ENCODE results near the gene VAC14. TPM values are rescaled to one million over a fixed set of nuclear protein-coding genes. Genes with fewer than 3 reads are reported as not detected.

VAC14 gene
- total RNA-seq, 4 donors from 2014 or later: 43.4 to 69.4 (median 63.1) TPM

DNA sequence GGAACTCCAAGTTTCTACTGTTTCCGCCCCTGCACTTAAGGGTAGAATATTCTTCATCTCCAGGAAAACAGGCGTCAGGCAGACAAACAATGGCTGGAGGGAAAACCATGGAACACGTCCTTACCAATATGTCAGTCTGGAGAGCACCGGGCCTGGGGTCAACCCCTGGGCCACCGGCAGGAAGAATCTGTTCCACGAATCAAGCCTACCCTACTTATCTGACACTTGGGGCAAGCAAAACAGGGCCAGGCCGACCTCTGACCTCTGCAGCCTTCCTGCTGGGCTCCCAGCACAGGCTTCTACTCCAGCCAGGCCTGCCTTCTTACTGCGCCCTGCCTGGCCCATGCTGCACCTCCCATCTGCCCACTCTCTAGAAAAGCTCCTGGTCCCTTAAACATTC, 10.1 kb downstream of the VAC14 start:
- TF ChIP-seq, protein P1, sequence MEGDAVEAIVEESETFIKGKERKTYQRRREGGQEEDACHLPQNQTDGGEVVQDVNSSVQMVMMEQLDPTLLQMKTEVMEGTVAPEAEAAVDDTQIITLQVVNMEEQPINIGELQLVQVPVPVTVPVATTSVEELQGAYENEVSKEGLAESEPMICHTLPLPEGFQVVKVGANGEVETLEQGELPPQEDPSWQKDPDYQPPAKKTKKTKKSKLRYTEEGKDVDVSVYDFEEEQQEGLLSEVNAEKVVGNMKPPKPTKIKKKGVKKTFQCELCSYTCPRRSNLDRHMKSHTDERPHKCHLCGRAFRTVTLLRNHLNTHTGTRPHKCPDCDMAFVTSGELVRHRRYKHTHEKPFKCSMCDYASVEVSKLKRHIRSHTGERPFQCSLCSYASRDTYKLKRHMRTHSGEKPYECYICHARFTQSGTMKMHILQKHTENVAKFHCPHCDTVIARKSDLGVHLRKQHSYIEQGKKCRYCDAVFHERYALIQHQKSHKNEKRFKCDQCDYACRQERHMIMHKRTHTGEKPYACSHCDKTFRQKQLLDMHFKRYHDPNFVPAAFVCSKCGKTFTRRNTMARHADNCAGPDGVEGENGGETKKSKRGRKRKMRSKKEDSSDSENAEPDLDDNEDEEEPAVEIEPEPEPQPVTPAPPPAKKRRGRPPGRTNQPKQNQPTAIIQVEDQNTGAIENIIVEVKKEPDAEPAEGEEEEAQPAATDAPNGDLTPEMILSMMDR (IDR thresholded peaks at IDR 0.05): no peak
- no peak for TF ChIP-seq POLR2A (IDR thresholded peaks at IDR 0.05)
- no peaks in the 10 kb centered on the region for H3K27me3 ChIP-seq
- no peak for DNase-seq
- H3K4me3 ChIP-seq (replicated peaks in 1 of 3): no peak overlapping the region
- no peaks in the 10 kb centered on the region for H3K9me3 ChIP-seq
- intact Hi-C loops (cut with DNase I): no loop called here
- no peak overlapping the region for H3K27ac ChIP-seq
- H3K4me1 ChIP-seq: peaks cover 30 to 44% of the 10 kb centered on the region in 2 donors
- H3K36me3 ChIP-seq: peaks cover 1 to 2% of the 10 kb centered on the region in 2 donors
- 79 to 82% methylated on average over 8 of the region's 8 CpGs for WGBS, 2 donors

DNA sequence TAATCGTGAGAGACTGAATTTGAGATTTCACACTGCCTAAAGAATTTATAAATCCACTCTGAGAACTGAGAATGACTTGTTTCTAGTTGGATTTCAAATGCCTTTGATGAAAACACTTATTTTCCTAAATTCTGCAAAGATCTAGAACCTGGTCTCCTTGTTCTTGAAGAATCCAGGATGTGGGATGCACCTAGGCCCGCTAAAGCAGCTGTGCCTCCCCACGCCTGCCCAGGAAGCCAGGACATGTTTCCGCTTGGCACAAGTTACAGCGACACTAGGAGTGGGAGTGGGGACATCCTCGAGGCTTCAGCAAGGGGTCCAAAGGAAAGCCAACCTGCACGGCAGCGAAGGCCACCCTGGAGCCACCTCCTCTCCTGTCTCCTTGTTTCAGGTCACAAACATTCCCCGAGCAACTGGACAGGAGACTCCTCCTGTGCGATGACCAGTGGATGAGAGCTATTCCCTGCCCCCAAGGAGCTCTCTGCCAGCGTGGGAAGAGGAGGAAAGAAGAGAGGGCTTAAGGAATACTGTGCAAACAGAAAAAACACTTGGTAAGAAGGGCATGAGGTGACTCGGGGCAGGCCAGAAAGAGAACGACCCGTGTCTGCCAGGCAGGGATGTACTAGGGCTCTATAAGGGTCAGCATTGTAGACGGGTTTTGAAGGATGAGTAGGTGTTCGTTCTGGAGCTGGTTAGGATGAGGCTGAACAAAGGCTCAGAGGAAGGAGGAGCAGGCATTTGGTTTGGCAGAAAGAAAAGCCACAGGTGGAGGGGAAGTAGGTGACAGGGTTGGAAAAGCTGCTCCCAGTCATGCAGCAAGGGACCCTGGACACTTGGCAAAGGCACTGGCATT, 11.1 kb downstream of the VAC14 start:
- H3K9me3 ChIP-seq: no peaks in the 10 kb centered on the region
- intact Hi-C loops (cut with DNase I): no loop called here
- WGBS, 2 donors: 56 to 58% methylated on average over 16 of the region's 16 CpGs
- no peak overlapping the region for H3K4me3 ChIP-seq (replicated peaks in 1 of 3)
- peak; percentile 38 to 53 for DNase-seq
- H3K27me3 ChIP-seq: no peaks in the 10 kb centered on the region
- peaks cover 26 to 34% of the 10 kb centered on the region in 2 donors for H3K4me1 ChIP-seq
- H3K36me3 ChIP-seq: peaks cover 11 to 12% of the 10 kb centered on the region in 2 donors
- H3K27ac ChIP-seq: peak overlapping the region; percentile 33 to 61 (median 38)
- TF ChIP-seq, protein P1 (IDR thresholded peaks at IDR 0.05): no peak

DNA sequence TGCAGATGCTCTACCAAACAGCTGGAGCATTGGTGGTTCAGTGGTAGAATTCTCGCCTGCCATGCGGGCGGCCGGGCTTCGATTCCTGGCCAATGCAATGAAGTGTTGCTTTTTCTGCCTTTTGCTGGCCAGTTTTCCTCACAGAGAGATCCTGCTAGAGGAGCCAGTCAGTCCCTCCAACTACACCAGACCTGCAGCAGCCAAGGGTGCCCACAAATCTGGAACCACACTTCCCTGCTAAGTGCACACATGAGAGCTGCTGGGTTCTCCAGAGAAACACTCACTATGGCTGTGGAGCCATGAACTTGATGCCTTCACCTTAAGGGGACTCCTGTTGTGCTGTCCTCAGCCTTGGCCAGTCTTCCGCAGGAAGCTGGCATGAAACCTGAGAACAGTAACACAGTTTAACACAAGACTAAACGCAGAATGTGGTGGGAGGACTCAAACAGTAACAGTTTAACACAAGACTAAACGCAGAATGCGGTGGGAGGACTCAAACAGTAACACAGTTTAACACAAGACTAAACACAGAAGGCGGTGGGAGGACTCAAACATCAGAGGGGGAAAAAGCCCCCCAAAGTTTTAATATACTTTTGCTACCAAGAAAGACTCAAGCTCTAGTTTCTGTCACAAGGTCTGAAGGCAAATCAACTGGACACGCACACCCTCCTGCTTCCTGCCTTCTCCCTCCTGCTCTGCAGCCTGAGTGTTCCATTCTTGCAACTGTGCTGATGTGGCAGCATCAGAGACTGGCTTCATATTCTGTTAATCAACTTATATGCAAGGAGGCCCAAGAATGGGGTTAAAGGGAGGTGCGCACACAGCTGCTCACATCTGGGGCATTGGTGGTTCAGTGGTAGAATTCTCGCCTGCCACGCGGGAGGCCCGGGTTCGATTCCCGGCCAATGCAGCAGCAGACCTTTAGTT, 12.0 kb downstream of the VAC14 start:
- DNase-seq: peak; percentile 72 to 76
- intact Hi-C loops (cut with DNase I): no loop called here
- H3K4me1 ChIP-seq: peaks cover 26 to 33% of the 10 kb centered on the region in 2 donors
- H3K27me3 ChIP-seq: no peaks in the 10 kb centered on the region
- H3K27ac ChIP-seq: peak overlapping the region; percentile 33 to 61 (median 38)
- peaks cover 19 to 20% of the 10 kb centered on the region in 2 donors for H3K36me3 ChIP-seq
- TF ChIP-seq POLR2A (IDR thresholded peaks at IDR 0.05): no peak
- TF ChIP-seq, protein P1 (IDR thresholded peaks at IDR 0.05): no peak
- H3K9me3 ChIP-seq: no peaks in the 10 kb centered on the region
- no peak overlapping the region for H3K4me3 ChIP-seq (replicated peaks in 1 of 3)
- 51 to 61% methylated on average over 13 to 18 of the region's 18 CpGs for WGBS, 2 donors

DNA sequence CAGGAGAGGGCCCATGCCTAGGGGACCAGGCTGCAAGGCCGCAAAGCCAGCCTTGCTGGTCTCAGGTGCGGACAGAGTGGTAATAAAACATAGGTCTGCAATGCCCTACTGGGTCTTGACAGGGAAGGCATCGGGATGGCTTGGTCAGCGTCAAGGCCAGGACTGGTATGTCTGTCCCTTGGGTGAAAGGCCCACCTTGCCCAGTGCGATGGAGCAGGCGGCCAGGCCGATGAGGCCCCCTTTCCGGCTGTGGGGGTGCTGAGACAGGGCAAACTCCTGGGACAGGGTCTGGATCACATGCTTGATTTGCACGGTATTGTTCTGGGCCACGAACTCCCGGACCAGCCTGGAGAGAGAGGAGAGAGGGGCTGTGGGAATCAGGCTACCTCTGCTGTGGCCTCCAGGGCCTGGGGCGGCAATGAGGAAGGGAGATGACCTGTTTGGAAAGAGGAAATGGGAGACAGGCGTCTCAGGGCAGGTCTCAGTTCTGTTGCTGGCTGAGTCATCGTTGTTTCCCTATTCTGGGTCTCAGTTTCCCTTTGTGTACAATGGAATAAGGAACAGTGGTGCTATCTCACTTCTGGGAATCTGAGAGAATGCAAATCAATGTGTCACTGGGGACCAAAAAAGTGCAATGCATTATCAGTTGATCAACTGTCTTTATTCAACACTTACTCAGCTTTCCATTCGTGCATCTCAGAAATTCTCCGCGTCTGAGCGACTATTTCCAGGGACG, 14.8 kb downstream of the VAC14 start:
- H3K36me3 ChIP-seq: peaks cover 46 to 47% of the 10 kb centered on the region in 2 donors
- H3K9me3 ChIP-seq: no peaks in the 10 kb centered on the region
- TF ChIP-seq, protein P1 (IDR thresholded peaks at IDR 0.05): no peak
- TF ChIP-seq POLR2A (IDR thresholded peaks at IDR 0.05): no peak
- no peak overlapping the region for H3K4me3 ChIP-seq (replicated peaks in 1 of 3)
- DNase-seq: no peak
- H3K27ac ChIP-seq: no peak overlapping the region
- peaks cover 26 to 33% of the 10 kb centered on the region in 2 donors for H3K4me1 ChIP-seq
- H3K27me3 ChIP-seq: no peaks in the 10 kb centered on the region
- intact Hi-C loops (cut with DNase I): no loop called here
- 95 to 98% methylated on average over 11 to 19 of the region's 19 CpGs for WGBS, 2 donors
